Thoracic aorta (tissue), 2 donors: Measurements from ENCODE around the gene ZCCHC24. TPM values are rescaled to one million over a fixed set of nuclear protein-coding genes. Genes with fewer than 3 reads are reported as not detected.
A peak's percentile ranks its signal among the peaks of the same experiment; 100 is the strongest.

Experiments used
- ATAC-seq: fragments of 150-250 bp; one replicate; pipeline ENCODE4 v1.8.0; 2017; ENCODE audit warnings: low read depth; ENCODE audit not compliant: insufficient number of reproducible peaks, low FRiP score
- DNase-seq: peaks from one replicate; pipeline ENCODE4 v3.0.0-alpha.2; 2020; ENCODE audit warnings: low spot score
- H3K27ac ChIP-seq, 2 donors: fragments of 200-600 bp; sonication (generic); 1 replicate in 1 of 2; 2 replicates in 1 of 2; pipeline ENCODE4 v1.5.1; 2016; ENCODE audit warnings: mild to moderate bottlenecking in 2 of 2, moderate library complexity in 2 of 2
- H3K27me3 ChIP-seq: fragments of 200-600 bp; sonication (generic); replicated peaks from 2 replicates; pipeline ENCODE4 v1.6.0; 2016; ENCODE audit warnings: mild to moderate bottlenecking; ENCODE audit not compliant: insufficient read depth
- H3K36me3 ChIP-seq: fragments of 200-600 bp; sonication (generic); one replicate; pipeline ENCODE4 v1.5.1; 2016
- H3K4me1 ChIP-seq, 2 donors: fragments of 200-600 bp; sonication (generic); 1 replicate in 1 of 2; 2 replicates in 1 of 2; pipeline versions ENCODE4 v1.5.1 to v1.6.0; 2016; ENCODE audit warnings: low read depth in 2 of 2, mild to moderate bottlenecking in 1 of 2; ENCODE audit not compliant: control insufficient read depth in 1 of 2
- H3K4me3 ChIP-seq: fragments of 200-600 bp; sonication (generic); 2 replicates; pipeline ENCODE4 v1.5.1; 2016; ENCODE audit warnings: mild to moderate bottlenecking
- H3K9me3 ChIP-seq: fragments of 200-600 bp; sonication (generic); 2 replicates; pipeline ENCODE4 v1.5.1; 2016
- CTCF ChIP-seq: fragments of 200-600 bp; sonication (generic); IDR thresholded peaks from one replicate; pipeline ENCODE4 v1.5.1; 2019; ENCODE audit warnings: antibody characterized with exemption
- total RNA-seq, 2 donors: library from RNA; depleted of rRNA; stranded (reverse); fragments of >200 nt; gene quantifications; one replicate each; pipeline versions ENCODE4 v1.1.0 to v1.2.3, GENCODE V29; 2016

ZCCHC24 gene
- total RNA-seq, 2 donors from 2014 or later = 66.9 to 82.9 TPM

DNA sequence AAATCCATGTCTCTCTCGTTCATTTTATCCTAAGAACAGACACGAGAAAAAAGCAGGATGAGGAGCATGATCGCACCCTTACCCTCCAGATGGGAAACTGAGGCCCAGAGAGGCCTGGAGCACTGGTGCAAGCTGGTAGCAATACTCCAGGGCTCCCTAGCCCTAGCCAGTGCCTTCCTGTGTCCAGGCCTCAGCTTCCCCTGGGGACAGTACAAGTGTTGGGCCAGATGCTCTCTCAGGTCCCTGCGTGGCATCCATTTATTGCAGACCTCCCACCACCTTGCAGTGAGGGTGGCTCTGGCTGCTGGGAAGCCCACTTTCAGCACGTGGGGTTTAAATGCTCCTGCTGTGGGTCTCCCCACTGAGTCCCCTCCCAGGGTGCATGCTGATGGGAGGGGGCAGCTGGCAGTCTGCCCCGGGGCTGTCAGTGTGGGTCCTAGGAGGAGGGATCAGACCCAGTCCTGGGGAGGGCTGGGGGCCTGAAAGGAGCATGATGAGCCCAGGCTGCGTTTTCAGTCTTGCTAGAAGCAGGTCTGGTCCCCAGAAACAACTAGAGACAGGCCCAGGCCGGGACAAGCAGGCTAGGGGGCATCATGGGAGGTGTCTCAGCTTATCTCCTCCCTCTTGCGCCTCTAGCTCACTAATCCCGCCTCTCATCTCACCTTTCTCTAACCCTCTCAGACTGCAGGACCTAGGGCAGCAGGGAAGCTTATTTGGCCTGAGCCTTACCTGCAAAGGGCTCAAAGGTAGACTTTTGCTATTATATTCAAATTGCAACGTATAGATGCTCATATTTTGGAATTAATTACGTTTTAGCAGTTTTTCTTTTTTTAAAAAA, 98.8 kb downstream of the ZCCHC24 start:
- DNase-seq (no peak), ATAC-seq (no peak)
- H3K27me3 ChIP-seq = no peaks in the 10 kb centered on the region
- TF ChIP-seq CTCF = no peak
- no peak overlapping the region for H3K27ac ChIP-seq
- peak overlapping the region; percentile 94 for H3K4me3 ChIP-seq
- H3K36me3 ChIP-seq = peaks cover 3% of the 10 kb centered on the region
- no peaks in the 10 kb centered on the region for H3K9me3 ChIP-seq
- H3K4me1 ChIP-seq = peaks cover 5 to 22% of the 10 kb centered on the region in 2 donors

DNA sequence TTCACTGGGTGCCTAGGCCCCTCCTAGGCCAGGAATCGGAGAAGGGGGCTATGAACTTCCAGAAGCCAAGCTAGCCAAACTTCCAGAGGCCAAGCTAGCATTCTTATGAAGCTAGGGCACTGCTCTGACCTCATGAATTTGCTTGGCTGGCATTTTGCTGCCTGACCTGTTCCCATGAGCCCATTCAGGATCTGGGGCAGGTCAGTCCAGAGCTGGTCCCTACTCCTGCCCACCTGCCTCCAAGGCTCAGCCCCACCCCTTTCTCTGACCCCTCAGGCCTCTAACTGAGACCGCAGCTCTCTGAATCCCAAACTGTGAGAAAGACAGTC, 99.4 kb downstream of the ZCCHC24 start:
- TF ChIP-seq CTCF = no peak
- H3K4me3 ChIP-seq = no peak overlapping the region
- no peaks in the 10 kb centered on the region for H3K9me3 ChIP-seq
- peaks cover 5 to 22% of the 10 kb centered on the region in 2 donors for H3K4me1 ChIP-seq
- no peaks in the 10 kb centered on the region for H3K27me3 ChIP-seq
- H3K27ac ChIP-seq = no peak overlapping the region
- no peak for ATAC-seq
- DNase-seq = no peak
- no peaks in the 10 kb centered on the region for H3K36me3 ChIP-seq

GRCh38 chr10:79345241-79346011, 100.0 kb downstream of the ZCCHC24 start:
- Histone ChIP-seq H3K27me3 (no peaks in the 10 kb centered on the region), H3K4me1 (peaks cover 5 to 22% of the 10 kb centered on the region in 2 donors), H3K36me3 (no peaks in the 10 kb centered on the region), H3K4me3 (no peak overlapping the region), H3K27ac (no peak overlapping the region), H3K9me3 (no peaks in the 10 kb centered on the region)
- DNase-seq (no peak), ATAC-seq (no peak)
- TF ChIP-seq CTCF = no peak

- Histone ChIP-seq H3K36me3 (no peaks in the 10 kb centered on the region), H3K9me3 (no peaks in the 10 kb centered on the region), H3K4me3 (no peak overlapping the region), H3K27me3 (no peaks in the 10 kb centered on the region), H3K27ac (no peak overlapping the region), H3K4me1 (peaks cover 5 to 22% of the 10 kb centered on the region in 2 donors)
- ATAC-seq (no peak), DNase-seq (no peak)
- TF ChIP-seq CTCF = no peak
Measured at GRCh38 chr10:79344502-79345195, 100.8 kb downstream of the ZCCHC24 start.
